GM12872 (cell line): Measurements from ENCODE around the gene GNAS-AS1.

ENCODE experiments used
- CTCF ChIP-seq: IDR thresholded peaks from 3 replicates; pipeline ENCODE4 v1.5.1; 2011; ENCODE audit warnings: low read depth, mild to moderate bottlenecking, low read length, moderate library complexity; ENCODE audit not compliant: insufficient read depth

GNAS-AS1 gene

GRCh38 chr20:58843128-58843556 lies 7.6 kb downstream of the GNAS-AS1 start:
- TF ChIP-seq CTCF: no peak

- no peak for TF ChIP-seq CTCF
Measured at GRCh38 chr20:58842276-58842675, 8.4 kb downstream of the GNAS-AS1 start.

GRCh38 chr20:58841539-58842264 lies 9.0 kb downstream of the GNAS-AS1 start:
- no peak for TF ChIP-seq CTCF

- TF ChIP-seq CTCF: no peak
Measured at GRCh38 chr20:58840816-58841538, 9.7 kb downstream of the GNAS-AS1 start.

GRCh38 chr20:58839991-58840747 lies 10.5 kb downstream of the GNAS-AS1 start:
- TF ChIP-seq CTCF: no peak

- peak; percentile 38; the same call in 1 of the 3 replicates for TF ChIP-seq CTCF
Measured at GRCh38 chr20:58839474-58839874, 11.2 kb downstream of the GNAS-AS1 start.

GRCh38 chr20:58838174-58838573 lies 12.5 kb downstream of the GNAS-AS1 start:
- TF ChIP-seq CTCF: no peak
